SU-DHL-6 (cell line): Measurements from ENCODE around the gene RMND1.

Experiments used
- EZH2phosphoT487 ChIP-seq: fragments of 200-600 bp; sonication (generic), shearing (Covaris generic); conservative IDR thresholded peaks from 2 replicates; pipeline ENCODE4 v1.6.1; 2018; ENCODE audit warnings: mild to moderate bottlenecking, antibody characterized with exemption, low read length, moderate library complexity, mixed read lengths
- TF ChIP-seq, protein P1 (sequence below): fragments of 200-600 bp; sonication (generic); IDR thresholded peaks from one replicate; pipeline ENCODE4 v1.5.1; 2017; ENCODE audit warnings: antibody characterized with exemption, mild to moderate bottlenecking, low read length, moderate library complexity; ENCODE audit not compliant: insufficient read depth, poor library complexity, severe bottlenecking

DNA sequence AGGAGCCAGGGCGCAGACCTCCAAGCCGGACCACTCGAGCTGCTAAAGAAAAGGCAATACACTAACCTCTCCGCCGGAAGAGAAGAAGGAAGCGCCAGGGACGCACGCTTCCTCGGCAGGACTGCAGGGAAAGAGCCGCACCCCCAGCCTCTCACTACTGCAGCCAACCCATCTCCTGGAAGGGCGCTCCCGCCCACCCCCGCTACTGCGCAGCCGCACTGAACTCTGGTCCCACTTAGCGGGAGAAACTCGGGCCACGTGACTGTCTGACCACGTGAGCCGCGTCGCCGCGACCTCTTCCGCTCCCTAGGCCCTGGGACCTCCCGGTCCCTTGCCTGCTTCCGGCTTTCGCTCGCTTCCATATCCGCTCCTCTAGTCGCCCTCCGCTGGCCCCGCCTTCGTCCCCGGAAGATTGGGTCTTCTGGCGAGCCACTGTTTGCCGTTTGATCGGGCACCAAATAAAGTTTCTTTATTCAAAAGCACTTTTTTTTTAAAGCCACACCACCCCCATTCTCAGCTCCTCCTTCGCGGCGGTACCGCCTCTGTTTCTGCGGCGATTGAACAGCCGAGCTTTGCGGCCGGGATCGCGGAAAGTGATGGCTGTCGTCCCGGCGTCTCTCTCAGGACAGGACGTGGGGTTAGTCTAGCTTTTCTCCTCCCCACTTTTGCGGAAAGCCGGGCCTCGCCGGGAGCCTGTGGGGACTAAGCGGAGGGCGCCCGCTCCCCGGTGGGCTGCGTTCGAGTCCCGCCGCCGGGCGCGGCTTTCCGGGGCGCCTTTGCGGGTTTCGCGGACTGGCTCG, at the start of gene RMND1:
- TF ChIP-seq, protein P1, sequence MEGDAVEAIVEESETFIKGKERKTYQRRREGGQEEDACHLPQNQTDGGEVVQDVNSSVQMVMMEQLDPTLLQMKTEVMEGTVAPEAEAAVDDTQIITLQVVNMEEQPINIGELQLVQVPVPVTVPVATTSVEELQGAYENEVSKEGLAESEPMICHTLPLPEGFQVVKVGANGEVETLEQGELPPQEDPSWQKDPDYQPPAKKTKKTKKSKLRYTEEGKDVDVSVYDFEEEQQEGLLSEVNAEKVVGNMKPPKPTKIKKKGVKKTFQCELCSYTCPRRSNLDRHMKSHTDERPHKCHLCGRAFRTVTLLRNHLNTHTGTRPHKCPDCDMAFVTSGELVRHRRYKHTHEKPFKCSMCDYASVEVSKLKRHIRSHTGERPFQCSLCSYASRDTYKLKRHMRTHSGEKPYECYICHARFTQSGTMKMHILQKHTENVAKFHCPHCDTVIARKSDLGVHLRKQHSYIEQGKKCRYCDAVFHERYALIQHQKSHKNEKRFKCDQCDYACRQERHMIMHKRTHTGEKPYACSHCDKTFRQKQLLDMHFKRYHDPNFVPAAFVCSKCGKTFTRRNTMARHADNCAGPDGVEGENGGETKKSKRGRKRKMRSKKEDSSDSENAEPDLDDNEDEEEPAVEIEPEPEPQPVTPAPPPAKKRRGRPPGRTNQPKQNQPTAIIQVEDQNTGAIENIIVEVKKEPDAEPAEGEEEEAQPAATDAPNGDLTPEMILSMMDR: no peak
- no peak for TF ChIP-seq EZH2phosphoT487
